HCT116 (cell line): Measurements from ENCODE around the gene NR6A1. TPM values are rescaled to one million over a fixed set of nuclear protein-coding genes. Genes with fewer than 3 reads are reported as not detected.
A peak's percentile ranks its signal among the peaks of the same experiment; 100 is the strongest.

Experiments
- ATAC-seq: fragments of 200-7000 bp; cut with Tn5 transposase; 2 replicates; pipeline ENCODE4 v1.9.1; 2020; ENCODE audit warnings: mild to moderate bottlenecking, moderate library complexity
- BruUV-seq: library from RNA; stranded (reverse); fragments of 400-500 nt; replicated peaks from 2 replicates; lab custom pipeline; 2021; lab: Mats Ljungman, UMichigan
- CTCF ChIA-PET: fragments of 300-600 bp; sonication (Branson Sonifier 250); formaldehyde crosslinking; loops from one replicate; lab custom pipeline; 2021; ENCODE audit warnings: antibody characterized with exemption; lab: Charles Lee
- POLR2A ChIA-PET: fragments of 300-600, 350-600 bp; sonication (Branson Sonifier 250); formaldehyde crosslinking; loops from one replicate; lab custom pipeline; 2021; ENCODE audit warnings: antibody characterized with exemption; lab: Charles Lee
- RAD21 ChIA-PET, 2 experiments: fragments of 300-600 bp; sonication (Branson Sonifier 250); formaldehyde crosslinking; loops; one replicate each; lab custom pipeline; 2023; ENCODE audit warnings: low total read pairs in 2 of 2; ENCODE audit not compliant: uncharacterized antibody in 2 of 2, unreplicated experiment in 2 of 2, low non-redundant PET in 1 of 2; lab: Charles Lee
- DNase-seq: peaks from one replicate; pipeline ENCODE4 v3.0.0-alpha.2; 2010; ENCODE audit warnings: low read depth, low spot score
- H2AFZ ChIP-seq: fragments of 200-600 bp; shearing (Covaris generic), sonication (generic); 2 replicates; pipeline ENCODE4 v1.6.1; 2017; ENCODE audit warnings: low read depth, mixed run types, mixed read lengths, antibody characterized with exemption, low read length; ENCODE audit not compliant: poor library complexity, severe bottlenecking
- H3K27ac ChIP-seq: 2 replicates; pipeline ENCODE4 v1.5.1; 2012; ENCODE audit warnings: low read depth, low read length
- H3K27me3 ChIP-seq: fragments of 200-600 bp; sonication (generic); 2 replicates; pipeline ENCODE4 v1.6.1; 2016; ENCODE audit warnings: mixed run types, low read length, mixed read lengths; ENCODE audit not compliant: insufficient read depth
- H3K36me3 ChIP-seq, 2 experiments: fragments of 200-500 bp in 1 of 2; fragments of 200-600 bp in 1 of 2; sonication (Bioruptor generic) in 1 of 2; sonication (generic) in 1 of 2; 2 replicates each; pipeline versions ENCODE4 v1.5.1 to v1.6.1; 2014 to 2016; ENCODE audit warnings: low read length in 2 of 2, inconsistent platforms in 1 of 2, mixed read lengths in 1 of 2, mixed run types in 1 of 2; ENCODE audit not compliant: insufficient read depth in 2 of 2, control insufficient read depth in 1 of 2
- H3K4me1 ChIP-seq, 2 experiments: fragments of 200-600 bp in 1 of 2; sonication (generic) in 1 of 2; 2 replicates each; pipeline versions ENCODE4 v1.5.1 to v1.6.1; 2012 to 2017; ENCODE audit warnings: low read length in 2 of 2, inconsistent platforms in 1 of 2, mild to moderate bottlenecking in 1 of 2, mixed read lengths in 1 of 2, mixed run types in 1 of 2, moderate library complexity in 1 of 2; ENCODE audit not compliant: insufficient read depth in 2 of 2, control insufficient read depth in 1 of 2
- H3K4me2 ChIP-seq: fragments of 200-600 bp; sonication (generic); 2 replicates; pipeline ENCODE4 v1.6.1; 2017; ENCODE audit warnings: mixed run types, low read length, mixed read lengths
- H3K4me3 ChIP-seq, 2 experiments: fragments of 200-600 bp in 1 of 2; sonication (generic) in 1 of 2; replicated peaks in 1 of 2; 2 replicates each; pipeline ENCODE4 v1.5.1; 2011 to 2016; ENCODE audit warnings: low read length in 2 of 2, control low read depth in 1 of 2, low read depth in 1 of 2, mild to moderate bottlenecking in 1 of 2, mixed read lengths in 1 of 2, mixed run types in 1 of 2
- H3K79me2 ChIP-seq: fragments of 200-600 bp; sonication (generic); 2 replicates; pipeline ENCODE4 v1.6.1; 2017; ENCODE audit warnings: mild to moderate bottlenecking, mixed run types, low read length, moderate library complexity, mixed read lengths; ENCODE audit not compliant: insufficient read depth
- H3K9ac ChIP-seq: fragments of 200-600 bp; sonication (generic); 2 replicates; pipeline ENCODE4 v1.6.1; 2016; ENCODE audit warnings: low read length, mixed read lengths
- H3K9me2 ChIP-seq: fragments of 200-600 bp; sonication (generic), shearing (Covaris generic); 2 replicates; pipeline ENCODE4 v1.6.1; 2017; ENCODE audit warnings: mixed run types, mild to moderate bottlenecking, moderate library complexity; ENCODE audit not compliant: insufficient read depth
- H3K9me3 ChIP-seq, 2 experiments: fragments of 200-500 bp in 1 of 2; fragments of 200-600 bp in 1 of 2; sonication (Bioruptor generic) in 1 of 2; sonication (generic) in 1 of 2; 2 replicates each; pipeline ENCODE4 v1.6.1; 2014 to 2017; ENCODE audit warnings: low read length in 2 of 2, mixed read lengths in 2 of 2, inconsistent platforms in 1 of 2, low read depth in 1 of 2, mild to moderate bottlenecking in 1 of 2, mixed run types in 1 of 2, moderate library complexity in 1 of 2; ENCODE audit not compliant: control insufficient read depth in 1 of 2, insufficient read depth in 1 of 2
- H4K20me1 ChIP-seq: fragments of 200-600 bp; sonication (generic), shearing (Covaris generic); 2 replicates; pipeline ENCODE4 v1.6.1; 2017; ENCODE audit warnings: mixed run types, mild to moderate bottlenecking, moderate library complexity; ENCODE audit not compliant: insufficient read depth
- CEBPB ChIP-seq: IDR thresholded peaks from 2 replicates; pipeline ENCODE4 v1.6.1; 2012; ENCODE audit warnings: low read depth
- EGR1 ChIP-seq: IDR thresholded peaks from 2 replicates; pipeline ENCODE4 v1.6.1; 2012; ENCODE audit warnings: low read depth
- EZH2phosphoT487 ChIP-seq: fragments of 200-600 bp; IDR thresholded peaks from 2 replicates; pipeline ENCODE4 v1.6.1; 2018; ENCODE audit warnings: antibody characterized with exemption, borderline replicate concordance
- FOSL1 ChIP-seq: IDR thresholded peaks from 2 replicates; pipeline ENCODE4 v1.6.1; 2012; ENCODE audit warnings: low read depth
- JUND ChIP-seq: IDR thresholded peaks from 2 replicates; pipeline ENCODE4 v1.6.1; 2012
- MAX ChIP-seq: IDR thresholded peaks from 2 replicates; pipeline ENCODE4 v1.6.1; 2012
- POLR2AphosphoS5 ChIP-seq: IDR thresholded peaks from 2 replicates; pipeline ENCODE4 v1.6.1; 2011; ENCODE audit warnings: mild to moderate bottlenecking, low read depth, low read length, moderate library complexity
- RAD21 ChIP-seq: IDR thresholded peaks from 2 replicates; pipeline ENCODE4 v1.6.1; 2012; ENCODE audit warnings: low read depth, mild to moderate bottlenecking
- SIN3A ChIP-seq: IDR thresholded peaks from 2 replicates; pipeline ENCODE4 v1.6.1; 2012; ENCODE audit warnings: low read depth
- SP1 ChIP-seq: IDR thresholded peaks from 2 replicates; pipeline ENCODE4 v1.6.1; 2012; ENCODE audit warnings: low read depth
- SRF ChIP-seq: IDR thresholded peaks from 2 replicates; pipeline ENCODE4 v1.6.1; 2012; ENCODE audit warnings: low read depth
- TCF7L2 ChIP-seq: IDR thresholded peaks from 2 replicates; pipeline ENCODE4 v1.7.0; 2011; ENCODE audit warnings: borderline replicate concordance, inconsistent platforms; ENCODE audit not compliant: insufficient read depth, insufficient read length; ENCODE audit errors: extremely low read depth
- ZFX ChIP-seq: fragments of 450-650 bp; IDR thresholded peaks from 2 replicates; pipeline ENCODE4 v1.6.1; 2017
- intact Hi-C: fragments of 100-400 bp; cut with micrococcal nuclease; formaldehyde crosslinking; loops from 2 replicates; pipeline ENCODE4 v1.10.0; 2022
- total RNA-seq: library from RNA; stranded (reverse); gene quantifications from one replicate; pipeline ENCODE4 v1.2.1, GENCODE V29; 2021; ENCODE audit not compliant: unreplicated experiment
- TF ChIP-seq, protein P1 (sequence below): IDR thresholded peaks from 2 replicates; pipeline ENCODE4 v1.6.1; 2012; ENCODE audit warnings: low read depth

The NR6A1 gene
- total RNA-seq, 1 experiment from 2014 or later = 9.9 TPM

- Histone ChIP-seq H3K27ac (peak overlapping the region; percentile 69), H3K9me2 (no peaks in the 10 kb centered on the region), H3K9me3 (no peaks in the 10 kb centered on the region), H2AFZ (no peak overlapping the region), H3K36me3 (no peaks in the 10 kb centered on the region), H3K4me2 (peak overlapping the region; percentile 91), H3K9ac (peak overlapping the region; percentile 72), H3K79me2 (peaks cover 49% of the 10 kb centered on the region), H4K20me1 (no peaks in the 10 kb centered on the region), H3K4me1 (peaks cover 15 to 30% of the 10 kb centered on the region in 2 experiments; a peak in 3 of 4 replicates), H3K27me3 (no peaks in the 10 kb centered on the region), H3K4me3 (peak overlapping the region; percentile 53 to 62)
- ATAC-seq (peak; percentile 66), DNase-seq (no peak)
- intact Hi-C loops = no loop called here
- peak; percentile 29; the same call in 1 of the 2 replicates for TF ChIP-seq SP1
- 0 out of 2 replicates have a peak, but pooled peaks have one; percentile 42 for TF ChIP-seq POLR2AphosphoS5
- no peak for TF ChIP-seq EGR1
- 0 out of 2 replicates have a peak, but pooled peaks have one; percentile 4 for TF ChIP-seq SIN3A
- ChIA-PET CTCF (interaction anchor here (2.8 kb wide), 1 partner anchor 42 kb away, joined by 11 read pairs; no protein-coding TSS in a partner anchor), POLR2A (interaction anchor here (1.0 to 2.9 kb wide), 8 partner anchors 12 to 42 kb away, joined by 3 to 12 read pairs (median 4); no protein-coding TSS in a partner anchor), RAD21 (no interaction called here)
- BruUV-seq = no TSS peak
Measured at GRCh38 chr9:124659099-124659659, 111.9 kb downstream of the NR6A1 start.

GRCh38 chr9:124658165-124659017, 112.7 kb downstream of the NR6A1 start:
- Histone ChIP-seq H2AFZ (no peak overlapping the region), H3K36me3 (no peaks in the 10 kb centered on the region), H3K4me1 (peaks cover 16 to 37% of the 10 kb centered on the region in 2 experiments; a peak in 3 of 4 replicates), H3K79me2 (peaks cover 44% of the 10 kb centered on the region), H3K27me3 (no peaks in the 10 kb centered on the region), H3K27ac (peak overlapping the region; percentile 69), H3K9me3 (no peaks in the 10 kb centered on the region), H3K9me2 (no peaks in the 10 kb centered on the region), H4K20me1 (no peaks in the 10 kb centered on the region), H3K4me3 (peak overlapping the region; percentile 53 to 62), H3K9ac (peak overlapping the region; percentile 72), H3K4me2 (peak overlapping the region; percentile 91)
- peak; percentile 93 for DNase-seq
- ChIA-PET RAD21 (interaction anchor here in 1 of 2 experiments (0.5 kb wide), 1 partner anchor 566 kb away, joined by 4 read pairs; no protein-coding TSS in a partner anchor), CTCF (interaction anchor here (0.6 to 2.8 kb wide), 2 partner anchors 14 to 41 kb away, joined by 4 to 11 read pairs; no protein-coding TSS in a partner anchor), POLR2A (interaction anchor here (0.6 to 2.9 kb wide), 10 partner anchors 10 to 41 kb away, joined by 3 to 12 read pairs (median 4); no protein-coding TSS in a partner anchor)
- ATAC-seq = peak; percentile 97
- BruUV-seq = TSS peak; percentile 92
- intact Hi-C loops = no loop called here
- TF ChIP-seq EGR1 = no peak
- TF ChIP-seq JUND = no peak
- TF ChIP-seq SP1 = peak; percentile 63
- no peak for TF ChIP-seq FOSL1
- peak; percentile 48; the same call in 1 of the 2 replicates for TF ChIP-seq SIN3A
- peak; percentile 86 for TF ChIP-seq POLR2AphosphoS5
- TF ChIP-seq SRF = no peak
- TF ChIP-seq RAD21 = no peak
- TF ChIP-seq ZFX = no peak
- TF ChIP-seq EZH2phosphoT487 = no peak
- TF ChIP-seq CEBPB = 0 out of 2 replicates have a peak, but pooled peaks have one; percentile 7
- TF ChIP-seq TCF7L2 = peak; percentile 18
- TF ChIP-seq MAX = peak; percentile 43; the same call in 1 of the 2 replicates
- TF ChIP-seq, protein P1, sequence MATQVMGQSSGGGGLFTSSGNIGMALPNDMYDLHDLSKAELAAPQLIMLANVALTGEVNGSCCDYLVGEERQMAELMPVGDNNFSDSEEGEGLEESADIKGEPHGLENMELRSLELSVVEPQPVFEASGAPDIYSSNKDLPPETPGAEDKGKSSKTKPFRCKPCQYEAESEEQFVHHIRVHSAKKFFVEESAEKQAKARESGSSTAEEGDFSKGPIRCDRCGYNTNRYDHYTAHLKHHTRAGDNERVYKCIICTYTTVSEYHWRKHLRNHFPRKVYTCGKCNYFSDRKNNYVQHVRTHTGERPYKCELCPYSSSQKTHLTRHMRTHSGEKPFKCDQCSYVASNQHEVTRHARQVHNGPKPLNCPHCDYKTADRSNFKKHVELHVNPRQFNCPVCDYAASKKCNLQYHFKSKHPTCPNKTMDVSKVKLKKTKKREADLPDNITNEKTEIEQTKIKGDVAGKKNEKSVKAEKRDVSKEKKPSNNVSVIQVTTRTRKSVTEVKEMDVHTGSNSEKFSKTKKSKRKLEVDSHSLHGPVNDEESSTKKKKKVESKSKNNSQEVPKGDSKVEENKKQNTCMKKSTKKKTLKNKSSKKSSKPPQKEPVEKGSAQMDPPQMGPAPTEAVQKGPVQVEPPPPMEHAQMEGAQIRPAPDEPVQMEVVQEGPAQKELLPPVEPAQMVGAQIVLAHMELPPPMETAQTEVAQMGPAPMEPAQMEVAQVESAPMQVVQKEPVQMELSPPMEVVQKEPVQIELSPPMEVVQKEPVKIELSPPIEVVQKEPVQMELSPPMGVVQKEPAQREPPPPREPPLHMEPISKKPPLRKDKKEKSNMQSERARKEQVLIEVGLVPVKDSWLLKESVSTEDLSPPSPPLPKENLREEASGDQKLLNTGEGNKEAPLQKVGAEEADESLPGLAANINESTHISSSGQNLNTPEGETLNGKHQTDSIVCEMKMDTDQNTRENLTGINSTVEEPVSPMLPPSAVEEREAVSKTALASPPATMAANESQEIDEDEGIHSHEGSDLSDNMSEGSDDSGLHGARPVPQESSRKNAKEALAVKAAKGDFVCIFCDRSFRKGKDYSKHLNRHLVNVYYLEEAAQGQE = no peak
